Measurements from ENCODE around the gene PARD3.
"Not testable (repeated sequence)": the region's sequence is repeated elsewhere in the genome, so short reads cannot be mapped to it uniquely, and the experiment has no call there.

PARD3 gene

GRCh38 chr10:34067741-34068140 is 747.4 kb downstream of the PARD3 start:
- WGBS, 2 experiments, result 90 to 92% methylated on average over 6 of the region's 6 CpGs
- H3K4me3 ChIP-seq (ENCODE audit: insufficient read depth, low read depth, low read length), result not testable (repeated sequence)

GRCh38 chr10:34063592-34063991 is 751.5 kb downstream of the PARD3 start:
- no peaks in the 10 kb centered on the region for H3K27me3 ChIP-seq (ENCODE audit: control insufficient read depth, insufficient read depth, low read length, poor library complexity, severe bottlenecking)
- peaks cover 2% of the 10 kb centered on the region for H3K9me3 ChIP-seq (ENCODE audit: control insufficient read depth, low read length)
- no peak overlapping the region for H3K27ac ChIP-seq (ENCODE audit: insufficient read depth, low read depth, low read length, poor library complexity, severe bottlenecking)
- no peak overlapping the region for H3K4me3 ChIP-seq (ENCODE audit: insufficient read depth, low read depth, low read length)
- H3K4me1 ChIP-seq (ENCODE audit: control insufficient read depth, insufficient read depth, low read length), result no peaks in the 10 kb centered on the region
- no peaks in the 10 kb centered on the region for H3K36me3 ChIP-seq (ENCODE audit: control insufficient read depth, insufficient read depth, low read length)
- WGBS, 2 experiments, result 80% methylated on average over 1 of the region's 1 CpG; no CpG with 5 or more reads in 1 of the 2 experiments

More at GRCh38 chr10:34067741-34068140, 747.4 kb downstream of the PARD3 start:
- not testable (repeated sequence) for H3K4me1 ChIP-seq (ENCODE audit: control insufficient read depth, insufficient read depth, low read length); H3K36me3 ChIP-seq (ENCODE audit: control insufficient read depth, insufficient read depth, low read length); H3K9me3 ChIP-seq (ENCODE audit: control insufficient read depth, low read length); H3K27ac ChIP-seq (ENCODE audit: insufficient read depth, low read depth, low read length, poor library complexity, severe bottlenecking); H3K27me3 ChIP-seq (ENCODE audit: control insufficient read depth, insufficient read depth, low read length, poor library complexity, severe bottlenecking)

GRCh38 chr10:34061841-34062240 is 753.3 kb downstream of the PARD3 start:
- Histone ChIP-seq H3K4me3 (ENCODE audit: insufficient read depth, low read depth, low read length) (no peak overlapping the region), H3K4me1 (ENCODE audit: control insufficient read depth, insufficient read depth, low read length) (no peaks in the 10 kb centered on the region), H3K36me3 (ENCODE audit: control insufficient read depth, insufficient read depth, low read length) (no peaks in the 10 kb centered on the region), H3K27me3 (ENCODE audit: control insufficient read depth, insufficient read depth, low read length, poor library complexity, severe bottlenecking) (no peaks in the 10 kb centered on the region), H3K9me3 (ENCODE audit: control insufficient read depth, low read length) (peaks cover 2% of the 10 kb centered on the region), H3K27ac (ENCODE audit: insufficient read depth, low read depth, low read length, poor library complexity, severe bottlenecking) (no peak overlapping the region)

Data from ectodermal cell (in vitro differentiated cells).